Ovary (tissue), 9 donors: ENCODE results near the gene SLC24A1. TPM values are rescaled to one million over a fixed set of nuclear protein-coding genes. Genes with fewer than 3 reads are reported as not detected.
"Not testable (repeated sequence)": the region's sequence is repeated elsewhere in the genome, so short reads cannot be mapped to it uniquely, and the experiment has no call there.

Experiments
- DNase-seq, 5 donors: peaks; one replicate each; pipeline ENCODE4 v3.0.0-alpha.2; 2019 to 2020
- H3K27ac ChIP-seq, 2 donors: fragments of 200-600 bp; one replicate each; pipeline versions ENCODE4 v1.5.1 to v1.8.0; 2019 to 2022
- H3K27me3 ChIP-seq: fragments of 200-600 bp; one replicate; pipeline ENCODE4 v1.8.0; 2022
- H3K36me3 ChIP-seq: fragments of 200-600 bp; sonication (generic); one replicate; pipeline ENCODE4 v1.5.1; 2019
- H3K4me1 ChIP-seq: one replicate; pipeline ENCODE4 v1.8.1; 2013; ENCODE audit warnings: mild to moderate bottlenecking, moderate library complexity; ENCODE audit not compliant: insufficient read depth
- H3K4me3 ChIP-seq: fragments of 200-600 bp; sonication (generic); one replicate; pipeline ENCODE4 v1.5.1; 2017
- H3K9me3 ChIP-seq, 2 donors: fragments of 200-600 bp in 1 of 2; sonication (generic) in 1 of 2; one replicate each; pipeline versions ENCODE4 v1.5.1 to v1.8.1; 2013 to 2019; ENCODE audit warnings: mild to moderate bottlenecking in 1 of 2, moderate library complexity in 1 of 2
- EP300 ChIP-seq: sonication (generic); formaldehyde crosslinking; IDR thresholded peaks from one replicate; pipeline ENCODE4 v1.6.1; 2017; ENCODE audit warnings: antibody characterized with exemption
- POLR2A ChIP-seq: fragments of 450-650 bp; IDR thresholded peaks from one replicate; pipeline ENCODE4 v1.6.1; 2017; ENCODE audit warnings: antibody characterized with exemption, mild to moderate bottlenecking, moderate library complexity
- WGBS, 3 donors: extraction: QIAGEN DNeasy Blood & Tissue Kit in 1 of 3; methylation state at CpG; one replicate each; pipeline versions ENCODE4 v1.1.5 to v1.1.7; 2013 to 2017; 5-methylcytosine and 5-hydroxymethylcytosine counted together
- intact Hi-C, 4 donors: fragments of 100-400 bp; cut with DNase I; formaldehyde crosslinking; loops; one replicate each; pipeline versions ENCODE4 v1.11.0 to v1.15.1; 2022 to 2023
- polyA plus RNA-seq, 2 donors: library from polyadenylated mRNA; stranded (reverse); fragments of 200-250 nt in 1 of 2; fragments of 350-450 nt in 1 of 2; fragmentation: Illumina TruSeq in 1 of 2; extraction: RNeasy Lipid Tissue Mini Kit (QIAGEN cat#74804) in 1 of 2; gene quantifications; one replicate each; pipeline ENCODE4 v1.2.3, GENCODE V29; 2013 to 2014
- total RNA-seq, 7 donors: library from RNA; depleted of rRNA in 2 of 7; stranded (reverse); fragments of >200 nt in 2 of 7; fragmentation: NEBNext Ultra II Directional in 3 of 7; extraction: Animal tissue kit (Norgen Biotek cat#: 25700) in 3 of 7; gene quantifications; one replicate each; pipeline versions ENCODE4 v1.1.0 to v1.2.4, GENCODE V29; 2016 to 2023
- TF ChIP-seq, protein P1 (sequence below), 3 donors: fragments of 450-650 bp in 2 of 3; fragments of 200-600 bp in 1 of 3; IDR thresholded peaks; one replicate each; pipeline versions ENCODE4 v1.5.1 to v1.8.0; 2016 to 2022; ENCODE audit warnings: antibody characterized with exemption in 3 of 3, mild to moderate bottlenecking in 1 of 3
- donor health status: DM: no; HTN: no; CAD: no; lungs with moderate emphysema.
- donor health status: DM: no; HTN: no; CAD: no.
- donor health status: Bipolar disorder and iron deficiency.
- donor health status: DM: yes; HTN: yes; CAD: no.
- donor health status: DM: no; HTN: no; CAD: no.
- donor health status: DM: yes; HTN: yes; CAD: no.

The SLC24A1 gene
- total and polyA plus RNA-seq, 9 donors, result 4.5 to 17.4 (median 11.3) TPM

DNA sequence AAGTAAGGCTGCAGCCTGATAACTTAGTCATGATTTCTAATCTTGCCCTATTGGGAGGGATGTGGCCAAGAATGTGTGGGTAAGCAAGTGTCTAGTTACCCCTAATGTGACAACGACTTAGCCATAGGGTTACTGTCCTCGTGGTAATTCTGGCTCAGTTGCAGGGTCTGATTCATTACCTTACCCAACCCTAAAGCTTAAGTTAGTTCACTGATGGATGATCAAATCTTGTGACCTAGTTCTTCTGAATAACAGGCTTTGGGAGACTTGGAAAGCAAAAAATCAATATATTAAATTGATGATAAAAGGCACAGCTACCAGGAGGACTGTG, 9.2 kb upstream of the SLC24A1 start:
- H3K4me1 ChIP-seq, result peaks cover 14% of the 10 kb centered on the region
- H3K36me3 ChIP-seq, result no peaks in the 10 kb centered on the region
- intact Hi-C loops, result no loop called here
- no peak overlapping the region for H3K4me3 ChIP-seq
- H3K27ac ChIP-seq, result no peak overlapping the region
- DNase-seq, result no peak
- H3K27me3 ChIP-seq, result no peaks in the 10 kb centered on the region
- TF ChIP-seq, protein P1, sequence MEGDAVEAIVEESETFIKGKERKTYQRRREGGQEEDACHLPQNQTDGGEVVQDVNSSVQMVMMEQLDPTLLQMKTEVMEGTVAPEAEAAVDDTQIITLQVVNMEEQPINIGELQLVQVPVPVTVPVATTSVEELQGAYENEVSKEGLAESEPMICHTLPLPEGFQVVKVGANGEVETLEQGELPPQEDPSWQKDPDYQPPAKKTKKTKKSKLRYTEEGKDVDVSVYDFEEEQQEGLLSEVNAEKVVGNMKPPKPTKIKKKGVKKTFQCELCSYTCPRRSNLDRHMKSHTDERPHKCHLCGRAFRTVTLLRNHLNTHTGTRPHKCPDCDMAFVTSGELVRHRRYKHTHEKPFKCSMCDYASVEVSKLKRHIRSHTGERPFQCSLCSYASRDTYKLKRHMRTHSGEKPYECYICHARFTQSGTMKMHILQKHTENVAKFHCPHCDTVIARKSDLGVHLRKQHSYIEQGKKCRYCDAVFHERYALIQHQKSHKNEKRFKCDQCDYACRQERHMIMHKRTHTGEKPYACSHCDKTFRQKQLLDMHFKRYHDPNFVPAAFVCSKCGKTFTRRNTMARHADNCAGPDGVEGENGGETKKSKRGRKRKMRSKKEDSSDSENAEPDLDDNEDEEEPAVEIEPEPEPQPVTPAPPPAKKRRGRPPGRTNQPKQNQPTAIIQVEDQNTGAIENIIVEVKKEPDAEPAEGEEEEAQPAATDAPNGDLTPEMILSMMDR (IDR thresholded peaks at IDR 0.05), result no peak
- TF ChIP-seq POLR2A (no peak), EP300 (no peak)
- 62 to 70% (median 63%) methylated on average over 2 of the region's 2 CpGs for WGBS, 3 donors
- no peaks in the 10 kb centered on the region for H3K9me3 ChIP-seq

DNA sequence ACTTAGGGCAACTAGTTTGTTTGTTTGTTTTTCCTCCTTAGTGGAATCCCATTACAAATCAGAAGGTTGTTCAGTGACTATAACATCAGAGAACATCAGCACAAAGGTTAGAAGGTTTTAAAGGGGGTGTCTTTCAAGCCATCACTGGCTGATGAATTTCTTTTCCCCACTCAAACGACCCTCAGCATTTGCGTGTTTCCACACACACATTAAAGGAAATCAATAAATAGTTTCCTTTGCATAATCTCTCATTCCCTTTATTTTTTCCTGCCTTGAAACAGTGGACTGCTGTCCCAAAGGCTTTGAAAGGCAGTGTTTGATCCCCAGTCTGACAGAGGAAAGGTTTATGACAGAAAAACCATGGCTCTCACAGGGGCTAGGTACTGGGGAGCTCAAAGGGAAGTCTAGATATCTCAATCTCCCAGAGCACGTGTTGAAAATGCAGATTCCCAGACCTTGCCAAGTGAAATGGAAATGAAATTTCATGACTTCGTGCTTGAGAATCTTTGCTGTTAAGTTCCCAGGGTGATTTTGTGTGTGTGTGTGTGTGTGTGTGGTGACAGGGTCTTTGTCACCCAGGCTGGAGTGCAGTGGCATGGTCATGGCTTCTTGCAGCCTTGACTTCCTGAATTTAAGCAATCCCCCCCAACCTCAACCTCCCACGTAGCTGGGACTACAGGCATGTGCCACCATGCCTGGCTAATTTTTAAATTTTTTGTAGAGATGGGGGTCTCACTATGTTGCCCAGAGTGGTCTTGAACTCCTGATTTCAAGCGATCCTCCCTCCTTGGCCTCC, 8.6 kb upstream of the SLC24A1 start:
- 76 to 85% (median 77%) methylated on average over 6 of the region's 6 CpGs for WGBS, 3 donors
- Histone ChIP-seq H3K36me3 (no peaks in the 10 kb centered on the region), H3K27me3 (no peaks in the 10 kb centered on the region), H3K4me1 (peaks cover 14% of the 10 kb centered on the region), H3K4me3 (no peak overlapping the region), H3K27ac (no peak overlapping the region), H3K9me3 (no peaks in the 10 kb centered on the region)
- DNase-seq, result no peak
- intact Hi-C loops, result no loop called here
- TF ChIP-seq EP300 (no peak), POLR2A (no peak)
- TF ChIP-seq, protein P1 (IDR thresholded peaks at IDR 0.05), result no peak

GRCh38 chr15:65615887-65616286, 5.9 kb upstream of the SLC24A1 start:
- H3K36me3 ChIP-seq, H3K4me3 ChIP-seq, intact Hi-C loops, H3K4me1 ChIP-seq, H3K9me3 ChIP-seq, DNase-seq, H3K27ac ChIP-seq, H3K27me3 ChIP-seq: not testable (repeated sequence)
- 92 to 97% (median 94%) methylated on average over 1 of the region's 1 CpG for whole genome bisulfite sequencing, 3 donors

- no peaks in the 10 kb centered on the region for H3K36me3 ChIP-seq
- 61 to 67% (median 64%) methylated on average over 5 of the region's 5 CpGs for WGBS, 3 donors
Observed at GRCh38 chr15:65618560-65619109, 3.1 kb upstream of the SLC24A1 start.

More at GRCh38 chr15:65618560-65619109, 3.1 kb upstream of the SLC24A1 start:
- no peaks in the 10 kb centered on the region for H3K4me1 ChIP-seq
- TF ChIP-seq POLR2A, result no peak
- no peak for TF ChIP-seq EP300
- TF ChIP-seq, protein P1 (IDR thresholded peaks at IDR 0.05), result no peak
- no peak for DNase-seq
- no peaks in the 10 kb centered on the region for H3K27me3 ChIP-seq
- intact Hi-C loops, result no loop called here
- no peak overlapping the region for H3K4me3 ChIP-seq
- H3K9me3 ChIP-seq, result no peaks in the 10 kb centered on the region
- no peak overlapping the region for H3K27ac ChIP-seq
